DOHH2 (cell line): ENCODE data around the gene CIAO2A.
A peak's percentile ranks its signal among the peaks of the same experiment; 100 is the strongest.
"Not testable (repeated sequence)": the region's sequence is repeated elsewhere in the genome, so short reads cannot be mapped to it uniquely, and the experiment has no call there.

ENCODE experiments used
- H3F3A ChIP-seq: fragments of 200-600 bp; sonication (generic), shearing (Covaris generic); 2 replicates; pipeline ENCODE4 v1.6.0; 2016; ENCODE audit warnings: antibody characterized with exemption, mild to moderate bottlenecking; ENCODE audit not compliant: control insufficient read depth, insufficient read depth
- H3K27ac ChIP-seq: fragments of 200-600 bp; sonication (generic); 2 replicates; pipeline ENCODE4 v1.5.1; 2014; ENCODE audit warnings: low read depth, mild to moderate bottlenecking, low read length, moderate library complexity
- H3K27me3 ChIP-seq: fragments of 200-600 bp; sonication (generic); 2 replicates; pipeline ENCODE4 v1.6.1; 2014; ENCODE audit warnings: mild to moderate bottlenecking, low read length, mixed read lengths; ENCODE audit not compliant: control insufficient read depth
- H3K36me3 ChIP-seq: fragments of 200-600 bp; sonication (generic); 2 replicates; pipeline ENCODE4 v1.6.1; 2014; ENCODE audit warnings: mild to moderate bottlenecking, low read length, moderate library complexity, mixed read lengths; ENCODE audit not compliant: control insufficient read depth
- H3K4me1 ChIP-seq: fragments of 200-600 bp; sonication (generic); 2 replicates; pipeline ENCODE4 v1.6.1; 2014; ENCODE audit warnings: mild to moderate bottlenecking, low read length, mixed read lengths; ENCODE audit not compliant: control insufficient read depth
- H3K4me2 ChIP-seq: fragments of 200-600 bp; sonication (generic); 2 replicates; pipeline ENCODE4 v1.6.0; 2014; ENCODE audit warnings: mild to moderate bottlenecking, low read length, moderate library complexity
- H3K4me3 ChIP-seq: fragments of 200-600 bp; sonication (generic); 2 replicates; pipeline ENCODE4 v1.5.1; 2014; ENCODE audit warnings: mild to moderate bottlenecking, low read length, mixed read lengths
- H3K79me2 ChIP-seq: fragments of 200-600 bp; sonication (generic); 2 replicates; pipeline ENCODE4 v1.6.1; 2014; ENCODE audit warnings: mild to moderate bottlenecking, low read length, mixed read lengths; ENCODE audit not compliant: control insufficient read depth
- H3K9me2 ChIP-seq: fragments of 200-600 bp; sonication (generic); replicated peaks from 2 replicates; pipeline ENCODE4 v1.6.1; 2014; ENCODE audit warnings: mild to moderate bottlenecking, low read length, mixed read lengths; ENCODE audit not compliant: control insufficient read depth
- H3K9me3 ChIP-seq: fragments of 200-600 bp; sonication (generic); 2 replicates; pipeline ENCODE4 v1.6.1; 2014; ENCODE audit warnings: antibody characterized with exemption, low read length, mixed read lengths; ENCODE audit not compliant: control insufficient read depth, insufficient read depth
- H4K20me1 ChIP-seq: fragments of 200-600 bp; sonication (generic); 2 replicates; pipeline ENCODE4 v1.6.0; 2014; ENCODE audit warnings: low read depth, mild to moderate bottlenecking, antibody characterized with exemption, low read length, moderate library complexity; ENCODE audit not compliant: control insufficient read depth, insufficient read depth
- CTCF ChIP-seq: fragments of 200-600 bp; sonication (generic); IDR thresholded peaks from one replicate; pipeline ENCODE4 v1.5.1; 2014; ENCODE audit warnings: antibody characterized with exemption, mild to moderate bottlenecking, low read depth, low read length; ENCODE audit not compliant: poor library complexity, severe bottlenecking
- EZH2phosphoT487 ChIP-seq: fragments of 200-600 bp; sonication (generic); IDR thresholded peaks from 2 replicates; pipeline ENCODE4 v1.6.1; 2017; ENCODE audit warnings: borderline replicate concordance, mild to moderate bottlenecking, antibody characterized with exemption, low read length, moderate library complexity, mixed read lengths

Gene CIAO2A

GRCh38 chr15:64090527-64090926 is 3.1 kb downstream of the CIAO2A start:
- Histone ChIP-seq H3K9me3 (no peaks in the 10 kb centered on the region), H3K4me2 (peak overlapping the region; percentile 87), H3K27ac (peak overlapping the region; percentile 31)

GRCh38 chr15:64089543-64090280 is 3.9 kb downstream of the CIAO2A start:
- Histone ChIP-seq H3K9me3 (no peaks in the 10 kb centered on the region), H3K79me2 (peaks cover 72% of the 10 kb centered on the region), H3K4me3 (peak overlapping the region; percentile 24; the same call in 1 of the 2 replicates), H3K27ac (no peak overlapping the region), H4K20me1 (no peaks in the 10 kb centered on the region), H3K4me2 (peak overlapping the region; percentile 87), H3K4me1 (peaks cover 38% of the 10 kb centered on the region), H3K36me3 (peaks cover 43% of the 10 kb centered on the region), H3K9me2 (no peaks in the 10 kb centered on the region), H3F3A (peaks cover under 1% of the 10 kb centered on the region; the same call in 1 of the 2 replicates), H3K27me3 (no peaks in the 10 kb centered on the region)
- no peak for TF ChIP-seq EZH2phosphoT487
- TF ChIP-seq CTCF: no peak

More at GRCh38 chr15:64090527-64090926, 3.1 kb downstream of the CIAO2A start:
- Histone ChIP-seq H3F3A (peaks cover 6% of the 10 kb centered on the region; the same call in 1 of the 2 replicates), H3K79me2 (peaks cover 80% of the 10 kb centered on the region), H3K27me3 (no peaks in the 10 kb centered on the region), H4K20me1 (no peaks in the 10 kb centered on the region), H3K36me3 (peaks cover 42% of the 10 kb centered on the region), H3K4me3 (peak overlapping the region; percentile 24), H3K9me2 (no peaks in the 10 kb centered on the region), H3K4me1 (peaks cover 46% of the 10 kb centered on the region)
- no peak for TF ChIP-seq EZH2phosphoT487
- TF ChIP-seq CTCF: no peak

GRCh38 chr15:64082757-64083156 is 10.9 kb downstream of the CIAO2A start:
- no peak for TF ChIP-seq CTCF
- no peak for TF ChIP-seq EZH2phosphoT487
- no peaks in the 10 kb centered on the region for H3K27me3 ChIP-seq
- H3K4me2 ChIP-seq: no peak overlapping the region
- no peaks in the 10 kb centered on the region for H3K4me1 ChIP-seq
- H3K9me3 ChIP-seq: no peaks in the 10 kb centered on the region
- H3K36me3 ChIP-seq: peaks cover 46% of the 10 kb centered on the region
- H3K27ac ChIP-seq: no peak overlapping the region
- no peaks in the 10 kb centered on the region for H3F3A ChIP-seq
- H3K79me2 ChIP-seq: peaks cover 43% of the 10 kb centered on the region
- H3K9me2 ChIP-seq: no peaks in the 10 kb centered on the region
- H4K20me1 ChIP-seq: no peaks in the 10 kb centered on the region
- no peak overlapping the region for H3K4me3 ChIP-seq

GRCh38 chr15:64073496-64073895 is 20.1 kb downstream of the CIAO2A start:
- H3K27me3 ChIP-seq, H3K9me2 ChIP-seq, H4K20me1 ChIP-seq, H3K4me2 ChIP-seq, H3K27ac ChIP-seq, H3K4me3 ChIP-seq, H3K9me3 ChIP-seq: not testable (repeated sequence)
- H3K36me3 ChIP-seq: peaks cover 46% of the 10 kb centered on the region
- H3K79me2 ChIP-seq: peaks cover 12% of the 10 kb centered on the region
- peaks cover 11% of the 10 kb centered on the region for H3K4me1 ChIP-seq
- peaks cover 16% of the 10 kb centered on the region for H3F3A ChIP-seq
